Measurements from ENCODE around the gene INO80. TPM values are rescaled to one million over a fixed set of nuclear protein-coding genes. Genes with fewer than 3 reads are reported as not detected.
"Not testable (repeated sequence)": the region's sequence is repeated elsewhere in the genome, so short reads cannot be mapped to it uniquely, and the experiment has no call there.

Gene INO80
- total RNA-seq, 2 donors from 2014 or later, result 27.2 to 64.4 TPM

- Histone ChIP-seq H3K9me3 (no peaks in the 10 kb centered on the region), H3K4me1 (ENCODE audit: control insufficient read depth in 1 of 2, low read depth in 2 of 2) (no peaks in the 10 kb centered on the region), H3K4me3 (no peak overlapping the region), H3K27me3 (replicated peaks; ENCODE audit: insufficient read depth) (no peaks in the 10 kb centered on the region), H3K27ac (no peak overlapping the region), H3K36me3 (no peaks in the 10 kb centered on the region)
- DNase-seq (ENCODE audit: low spot score) (no peak), ATAC-seq (ENCODE audit: insufficient number of reproducible peaks, low FRiP score, low read depth) (no peak)
- TF ChIP-seq CTCF (IDR thresholded peaks at IDR 0.05), result no peak
Observed at GRCh38 chr15:41139619-41140018, 23.5 kb upstream of the INO80 start.

GRCh38 chr15:41139112-41139511 lies 23.0 kb upstream of the INO80 start:
- ATAC-seq (ENCODE audit: insufficient number of reproducible peaks, low FRiP score, low read depth); H3K4me1 ChIP-seq (ENCODE audit: control insufficient read depth in 1 of 2, low read depth in 2 of 2); H3K36me3 ChIP-seq; H3K9me3 ChIP-seq; H3K27me3 ChIP-seq (replicated peaks; ENCODE audit: insufficient read depth); H3K4me3 ChIP-seq; H3K27ac ChIP-seq; DNase-seq (ENCODE audit: low spot score): not testable (repeated sequence)

GRCh38 chr15:41135580-41135979 lies 19.5 kb upstream of the INO80 start:
- H3K4me3 ChIP-seq; H3K9me3 ChIP-seq; ATAC-seq (ENCODE audit: insufficient number of reproducible peaks, low FRiP score, low read depth); DNase-seq (ENCODE audit: low spot score); H3K27me3 ChIP-seq (replicated peaks; ENCODE audit: insufficient read depth); H3K36me3 ChIP-seq; H3K4me1 ChIP-seq (ENCODE audit: control insufficient read depth in 1 of 2, low read depth in 2 of 2); H3K27ac ChIP-seq: not testable (repeated sequence)

- Histone ChIP-seq H3K4me3 (no peak overlapping the region), H3K9me3 (peaks cover 5% of the 10 kb centered on the region), H3K27ac (no peak overlapping the region), H3K36me3 (no peaks in the 10 kb centered on the region), H3K4me1 (ENCODE audit: control insufficient read depth in 1 of 2, low read depth in 2 of 2) (no peaks in the 10 kb centered on the region), H3K27me3 (replicated peaks; ENCODE audit: insufficient read depth) (no peaks in the 10 kb centered on the region)
- DNase-seq (ENCODE audit: low spot score) (no peak), ATAC-seq (ENCODE audit: insufficient number of reproducible peaks, low FRiP score, low read depth) (no peak)
- no peak for TF ChIP-seq CTCF (IDR thresholded peaks at IDR 0.05)
Observed at GRCh38 chr15:41133454-41133853, 17.4 kb upstream of the INO80 start.

- H3K36me3 ChIP-seq; H3K9me3 ChIP-seq; H3K27me3 ChIP-seq (replicated peaks; ENCODE audit: insufficient read depth); H3K4me3 ChIP-seq; H3K4me1 ChIP-seq (ENCODE audit: control insufficient read depth in 1 of 2, low read depth in 2 of 2); H3K27ac ChIP-seq; DNase-seq (ENCODE audit: low spot score); ATAC-seq (ENCODE audit: insufficient number of reproducible peaks, low FRiP score, low read depth): not testable (repeated sequence)
Observed at GRCh38 chr15:41132094-41132493, 16.0 kb upstream of the INO80 start.

GRCh38 chr15:41128174-41128902 lies 12.3 kb upstream of the INO80 start:
- Histone ChIP-seq H3K9me3 (peaks cover 5% of the 10 kb centered on the region), H3K27ac (no peak overlapping the region), H3K4me1 (ENCODE audit: control insufficient read depth in 1 of 2, low read depth in 2 of 2) (no peaks in the 10 kb centered on the region), H3K36me3 (no peaks in the 10 kb centered on the region), H3K27me3 (replicated peaks; ENCODE audit: insufficient read depth) (no peaks in the 10 kb centered on the region), H3K4me3 (no peak overlapping the region)
- no peak for DNase-seq (ENCODE audit: low spot score)
- TF ChIP-seq CTCF (IDR thresholded peaks at IDR 0.05), result no peak
- ATAC-seq (ENCODE audit: insufficient number of reproducible peaks, low FRiP score, low read depth), result no peak
